Measurements from ENCODE around the gene RAF1.

DNA sequence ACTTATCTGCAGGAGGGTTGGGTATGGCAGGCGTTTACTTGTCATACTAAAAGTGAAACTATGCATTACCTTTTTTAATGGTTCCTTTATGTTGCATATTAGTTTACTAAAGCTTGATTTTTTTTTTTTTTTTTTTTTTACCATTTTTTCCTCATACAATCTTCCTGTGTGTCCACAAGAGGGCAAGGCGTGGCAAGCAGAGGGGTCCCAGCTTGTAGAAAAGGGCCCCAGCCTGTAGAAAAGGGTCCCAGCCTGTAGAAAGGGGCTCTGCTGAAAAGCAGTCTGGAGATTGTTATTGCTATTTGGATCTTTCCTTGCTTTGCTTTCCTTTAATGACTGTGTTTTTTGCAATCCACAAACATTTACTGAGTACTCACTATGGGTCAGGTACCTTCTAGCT lies 85.2 kb downstream of the RAF1 start:
- TF ChIP-seq TAF1 (IDR thresholded peaks at IDR 0.05; ENCODE audit: borderline replicate concordance, insufficient read depth, low read length), result no peak
- no peak for TF ChIP-seq SIN3A (IDR thresholded peaks at IDR 0.05; ENCODE audit: borderline replicate concordance, insufficient read depth, low read length)
- TF ChIP-seq, protein P1, sequence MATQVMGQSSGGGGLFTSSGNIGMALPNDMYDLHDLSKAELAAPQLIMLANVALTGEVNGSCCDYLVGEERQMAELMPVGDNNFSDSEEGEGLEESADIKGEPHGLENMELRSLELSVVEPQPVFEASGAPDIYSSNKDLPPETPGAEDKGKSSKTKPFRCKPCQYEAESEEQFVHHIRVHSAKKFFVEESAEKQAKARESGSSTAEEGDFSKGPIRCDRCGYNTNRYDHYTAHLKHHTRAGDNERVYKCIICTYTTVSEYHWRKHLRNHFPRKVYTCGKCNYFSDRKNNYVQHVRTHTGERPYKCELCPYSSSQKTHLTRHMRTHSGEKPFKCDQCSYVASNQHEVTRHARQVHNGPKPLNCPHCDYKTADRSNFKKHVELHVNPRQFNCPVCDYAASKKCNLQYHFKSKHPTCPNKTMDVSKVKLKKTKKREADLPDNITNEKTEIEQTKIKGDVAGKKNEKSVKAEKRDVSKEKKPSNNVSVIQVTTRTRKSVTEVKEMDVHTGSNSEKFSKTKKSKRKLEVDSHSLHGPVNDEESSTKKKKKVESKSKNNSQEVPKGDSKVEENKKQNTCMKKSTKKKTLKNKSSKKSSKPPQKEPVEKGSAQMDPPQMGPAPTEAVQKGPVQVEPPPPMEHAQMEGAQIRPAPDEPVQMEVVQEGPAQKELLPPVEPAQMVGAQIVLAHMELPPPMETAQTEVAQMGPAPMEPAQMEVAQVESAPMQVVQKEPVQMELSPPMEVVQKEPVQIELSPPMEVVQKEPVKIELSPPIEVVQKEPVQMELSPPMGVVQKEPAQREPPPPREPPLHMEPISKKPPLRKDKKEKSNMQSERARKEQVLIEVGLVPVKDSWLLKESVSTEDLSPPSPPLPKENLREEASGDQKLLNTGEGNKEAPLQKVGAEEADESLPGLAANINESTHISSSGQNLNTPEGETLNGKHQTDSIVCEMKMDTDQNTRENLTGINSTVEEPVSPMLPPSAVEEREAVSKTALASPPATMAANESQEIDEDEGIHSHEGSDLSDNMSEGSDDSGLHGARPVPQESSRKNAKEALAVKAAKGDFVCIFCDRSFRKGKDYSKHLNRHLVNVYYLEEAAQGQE (IDR thresholded peaks at IDR 0.05; ENCODE audit: insufficient read depth in 1 of 2, low read depth in 2 of 2, low read length in 2 of 2), result no peak
- no peak for TF ChIP-seq POLR2AphosphoS5 (IDR thresholded peaks at IDR 0.05; ENCODE audit: low read depth, low read length)
- no peak for TF ChIP-seq FOXP2 (optimal IDR thresholded peaks at IDR 0.05; ENCODE audit: borderline replicate concordance, extremely low read depth, extremely low read length, insufficient read depth)
